ENCODE measurements around the gene EGFL7. TPM values are rescaled to one million over a fixed set of nuclear protein-coding genes. Genes with fewer than 3 reads are reported as not detected.

Gene EGFL7
- total and polyA plus RNA-seq, 2 of the 8 experiments (the other 6 are each of a cell fraction or from before 2014, with no cell fraction given), result 37.8 to 53.4 TPM

MicroRNAs encoded within 50 kb of the gene (microRNA counts, 767-probe panel; counts per million panel counts)
- microRNA hsa-miR-126-3p, result 879 counts per million, percentile 95 among the panel's probes with 10 or more counts

Small RNA genes within 50 kb of the gene (microRNA-seq; reads per million reads assigned to microRNA genes)
- gene MIR126 (ENCODE audit: borderline microRNAs expressed in 2 of 2, borderline number of aligned reads in 2 of 2, borderline replicate concordance in 1 of 2), result 266 to 707 reads per million in 2 experiments

Small RNA genes within 50 kb of the gene (small RNA-seq; reads per million reads assigned to genes)
- 1,713 reads per million, percentile 99 among the genes with 10 or more reads in this experiment for gene MIR126 (ENCODE audit: insufficient read depth)

Other genes starting within 250 kb of the EGFL7 start
- gene INPP5E, start 223.1 kb upstream of the EGFL7 start, total RNA-seq (2021; fragmentation: NEBNext Ultra II Directional; extraction: Animal tissue kit (Norgen Biotek cat#: 25700)), result 11.3 and 11.5 TPM in 2 replicates
- gene INPP5E, start 223.1 kb upstream of the EGFL7 start, polyA plus RNA-seq (2011; rRNA removed), result 8.7 and 14.3 TPM in 2 replicates
- 47.1 and 49.0 TPM in 2 replicates for gene SEC16A, start 179.9 kb upstream of the EGFL7 start, total RNA-seq (2021; fragmentation: NEBNext Ultra II Directional; extraction: Animal tissue kit (Norgen Biotek cat#: 25700))
- gene SEC16A, start 179.9 kb upstream of the EGFL7 start, polyA plus RNA-seq (2011; rRNA removed), result 21.6 and 25.1 TPM in 2 replicates
- gene NOTCH1, start 116.9 kb upstream of the EGFL7 start, total RNA-seq (2021; fragmentation: NEBNext Ultra II Directional; extraction: Animal tissue kit (Norgen Biotek cat#: 25700)), result 55.6 and 60.9 TPM in 2 replicates
- gene NOTCH1, start 116.9 kb upstream of the EGFL7 start, polyA plus RNA-seq (2011; rRNA removed), result 6.9 and 19.9 TPM in 2 replicates
- gene AGPAT2, start 24.5 kb downstream of the EGFL7 start, total RNA-seq (2021; fragmentation: NEBNext Ultra II Directional; extraction: Animal tissue kit (Norgen Biotek cat#: 25700)), result 30.5 and 31.6 TPM in 2 replicates
- 37.6 and 52.1 TPM in 2 replicates for gene AGPAT2, start 24.5 kb downstream of the EGFL7 start, polyA plus RNA-seq (2011; rRNA removed)
- gene DIPK1B, start 49.7 kb downstream of the EGFL7 start, total RNA-seq (2021; fragmentation: NEBNext Ultra II Directional; extraction: Animal tissue kit (Norgen Biotek cat#: 25700)), result 32.3 and 35.3 TPM in 2 replicates
- gene DIPK1B, start 49.7 kb downstream of the EGFL7 start, polyA plus RNA-seq (2011; rRNA removed), result 64.8 and 78.8 TPM in 2 replicates
- 2.8 and 4.8 TPM in 2 replicates for gene LCN10, start 80.0 kb downstream of the EGFL7 start, total RNA-seq (2021; fragmentation: NEBNext Ultra II Directional; extraction: Animal tissue kit (Norgen Biotek cat#: 25700))
- 2.6 and 3.5 TPM in 2 replicates for gene LCN10, start 80.0 kb downstream of the EGFL7 start, polyA plus RNA-seq (2011; rRNA removed)
- not detected in 2 replicates for gene LCN6, start 85.6 kb downstream of the EGFL7 start, total RNA-seq (2021; fragmentation: NEBNext Ultra II Directional; extraction: Animal tissue kit (Norgen Biotek cat#: 25700))
- not detected in 2 replicates for gene LCN6, start 85.6 kb downstream of the EGFL7 start, polyA plus RNA-seq (2011; rRNA removed)
- gene LCN8, start 95.3 kb downstream of the EGFL7 start, total RNA-seq (2021; fragmentation: NEBNext Ultra II Directional; extraction: Animal tissue kit (Norgen Biotek cat#: 25700)), result not detected in 2 replicates
- 0.14 TPM in 1 of 2 replicates, not detected in the other for gene LCN8, start 95.3 kb downstream of the EGFL7 start, polyA plus RNA-seq (2011; rRNA removed)
- gene LCN15, start 101.6 kb downstream of the EGFL7 start, total RNA-seq (2021; fragmentation: NEBNext Ultra II Directional; extraction: Animal tissue kit (Norgen Biotek cat#: 25700)), result 0.47 and 0.61 TPM in 2 replicates
- 0.08 and 0.25 TPM in 2 replicates for gene LCN15, start 101.6 kb downstream of the EGFL7 start, polyA plus RNA-seq (2011; rRNA removed)
- gene TMEM141, start 128.4 kb downstream of the EGFL7 start, total RNA-seq (2021; fragmentation: NEBNext Ultra II Directional; extraction: Animal tissue kit (Norgen Biotek cat#: 25700)), result 50.6 and 51.1 TPM in 2 replicates
- 137 and 140 TPM in 2 replicates for gene TMEM141, start 128.4 kb downstream of the EGFL7 start, polyA plus RNA-seq (2011; rRNA removed)
- 0.78 and 1.6 TPM in 2 replicates for gene CCDC183, start 133.4 kb downstream of the EGFL7 start, total RNA-seq (2021; fragmentation: NEBNext Ultra II Directional; extraction: Animal tissue kit (Norgen Biotek cat#: 25700))
- 0.51 and 1.1 TPM in 2 replicates for gene CCDC183, start 133.4 kb downstream of the EGFL7 start, polyA plus RNA-seq (2011; rRNA removed)
- gene RABL6, start 145.0 kb downstream of the EGFL7 start, total RNA-seq (2021; fragmentation: NEBNext Ultra II Directional; extraction: Animal tissue kit (Norgen Biotek cat#: 25700)), result 129 and 130 TPM in 2 replicates
- gene RABL6, start 145.0 kb downstream of the EGFL7 start, polyA plus RNA-seq (2011; rRNA removed), result 70.1 and 98.6 TPM in 2 replicates
- gene AJM1, start 179.6 kb downstream of the EGFL7 start, total RNA-seq (2021; fragmentation: NEBNext Ultra II Directional; extraction: Animal tissue kit (Norgen Biotek cat#: 25700)), result 0.86 and 0.97 TPM in 2 replicates
- gene AJM1, start 179.6 kb downstream of the EGFL7 start, polyA plus RNA-seq (2011; rRNA removed), result 0.12 and 0.33 TPM in 2 replicates
- 109 and 111 TPM in 2 replicates for gene PHPT1, start 186.5 kb downstream of the EGFL7 start, total RNA-seq (2021; fragmentation: NEBNext Ultra II Directional; extraction: Animal tissue kit (Norgen Biotek cat#: 25700))
- 226 and 246 TPM in 2 replicates for gene PHPT1, start 186.5 kb downstream of the EGFL7 start, polyA plus RNA-seq (2011; rRNA removed)
- 4.5 TPM in 2 replicates for gene MAMDC4, start 189.4 kb downstream of the EGFL7 start, total RNA-seq (2021; fragmentation: NEBNext Ultra II Directional; extraction: Animal tissue kit (Norgen Biotek cat#: 25700))
- gene MAMDC4, start 189.4 kb downstream of the EGFL7 start, polyA plus RNA-seq (2011; rRNA removed), result 3.1 and 6.6 TPM in 2 replicates
- gene EDF1, start 203.4 kb downstream of the EGFL7 start, total RNA-seq (2021; fragmentation: NEBNext Ultra II Directional; extraction: Animal tissue kit (Norgen Biotek cat#: 25700)), result 337 and 338 TPM in 2 replicates
- 297 and 298 TPM in 2 replicates for gene EDF1, start 203.4 kb downstream of the EGFL7 start, polyA plus RNA-seq (2011; rRNA removed)
- gene TRAF2, start 223.6 kb downstream of the EGFL7 start, total RNA-seq (2021; fragmentation: NEBNext Ultra II Directional; extraction: Animal tissue kit (Norgen Biotek cat#: 25700)), result 50.2 and 50.5 TPM in 2 replicates
- gene TRAF2, start 223.6 kb downstream of the EGFL7 start, polyA plus RNA-seq (2011; rRNA removed), result 26.9 and 39.3 TPM in 2 replicates